Amniotic epithelial cell (primary cell): ENCODE data around the gene MTFR1L.

Experiments used
- DNase-seq: peaks from one replicate; pipeline ENCODE4 v3.0.0-alpha.2; 2010; ENCODE audit warnings: low read depth

MTFR1L gene

DNA sequence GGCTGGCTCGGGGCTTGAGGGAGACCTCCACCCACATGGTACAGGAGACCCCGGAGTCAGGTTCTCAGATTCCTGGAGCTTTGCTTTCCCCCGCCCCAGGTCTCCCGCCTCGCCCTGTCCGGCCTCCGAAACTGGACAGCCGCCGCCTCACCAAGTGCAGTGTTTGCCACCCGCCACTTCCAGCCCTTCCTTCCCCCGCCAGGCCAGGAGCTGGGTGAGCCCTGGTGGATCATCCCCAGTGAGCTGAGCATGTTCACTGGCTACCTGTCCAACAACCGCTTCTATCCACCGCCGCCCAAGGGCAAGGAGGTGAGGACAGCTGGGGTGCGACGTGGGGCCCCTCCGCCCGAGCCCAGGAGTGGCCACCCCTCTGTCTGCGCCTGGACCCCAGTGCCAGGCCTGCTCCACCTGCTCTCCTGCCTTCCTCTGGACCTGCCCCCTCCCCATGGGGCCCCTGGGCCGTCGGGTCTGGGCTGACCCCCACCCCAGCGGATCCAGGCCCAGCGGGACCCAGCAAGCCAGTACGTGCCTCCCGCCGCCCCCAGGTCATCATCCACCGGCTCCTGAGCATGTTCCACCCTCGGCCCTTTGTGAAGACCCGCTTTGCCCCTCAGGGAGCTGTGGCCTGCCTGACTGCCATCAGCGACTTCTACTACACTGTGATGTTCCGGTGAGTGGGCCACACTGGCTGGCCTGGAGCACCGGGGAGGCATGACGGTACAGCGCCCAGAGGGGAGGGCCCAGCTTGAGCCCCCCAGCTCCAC, 11.1 kb upstream of the MTFR1L start:
- DNase-seq = no peak

DNA sequence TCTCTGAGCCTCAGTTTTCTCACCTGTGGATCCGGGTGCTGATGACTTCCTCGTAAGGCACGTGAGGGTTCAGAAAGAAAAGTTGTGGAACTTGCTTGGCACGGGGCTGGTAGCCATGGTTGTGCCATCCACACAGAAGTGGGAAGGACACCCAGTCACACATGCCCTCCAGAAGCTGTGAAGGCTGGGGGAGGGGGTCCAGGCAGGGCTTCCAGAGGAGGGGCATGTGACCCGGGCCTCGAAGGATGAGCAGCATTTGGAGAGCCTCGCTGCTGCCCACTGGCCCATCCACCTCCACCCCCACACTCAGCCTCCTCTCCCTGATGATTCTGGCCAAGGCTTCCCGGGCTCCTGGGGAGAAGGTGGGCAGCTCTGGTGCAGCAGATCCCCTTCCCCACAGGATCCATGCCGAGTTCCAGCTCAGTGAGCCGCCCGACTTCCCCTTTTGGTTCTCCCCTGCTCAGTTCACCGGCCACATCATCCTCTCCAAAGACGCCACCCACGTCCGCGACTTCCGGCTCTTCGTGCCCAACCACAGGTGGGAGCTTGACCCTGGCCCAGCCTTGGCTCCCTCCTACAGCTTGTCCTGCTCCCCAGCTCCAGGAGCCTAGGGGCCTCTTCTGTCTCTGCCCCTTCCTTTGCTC, 10.3 kb upstream of the MTFR1L start:
- no peak for DNase-seq

DNA sequence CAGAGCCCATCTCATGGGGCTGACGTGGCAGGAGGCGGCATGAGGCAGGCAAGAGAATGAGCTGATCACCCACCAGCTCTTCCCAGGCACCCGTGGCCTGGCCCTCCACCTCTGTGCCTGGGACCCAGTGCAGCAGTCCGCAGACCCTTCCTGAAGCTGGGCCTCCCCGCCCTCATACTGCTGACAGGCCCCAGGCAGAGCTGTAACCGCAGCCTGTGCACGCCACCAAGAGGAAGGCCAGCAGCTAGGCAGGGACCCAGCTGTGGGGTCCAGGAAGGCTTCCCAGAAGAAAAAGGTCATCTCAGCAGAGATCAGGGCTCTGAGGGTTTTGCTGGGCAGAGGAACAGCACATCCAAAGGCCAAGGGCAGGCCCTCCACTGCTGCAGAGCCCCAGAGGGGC, 9.8 kb upstream of the MTFR1L start:
- no peak for DNase-seq

DNA sequence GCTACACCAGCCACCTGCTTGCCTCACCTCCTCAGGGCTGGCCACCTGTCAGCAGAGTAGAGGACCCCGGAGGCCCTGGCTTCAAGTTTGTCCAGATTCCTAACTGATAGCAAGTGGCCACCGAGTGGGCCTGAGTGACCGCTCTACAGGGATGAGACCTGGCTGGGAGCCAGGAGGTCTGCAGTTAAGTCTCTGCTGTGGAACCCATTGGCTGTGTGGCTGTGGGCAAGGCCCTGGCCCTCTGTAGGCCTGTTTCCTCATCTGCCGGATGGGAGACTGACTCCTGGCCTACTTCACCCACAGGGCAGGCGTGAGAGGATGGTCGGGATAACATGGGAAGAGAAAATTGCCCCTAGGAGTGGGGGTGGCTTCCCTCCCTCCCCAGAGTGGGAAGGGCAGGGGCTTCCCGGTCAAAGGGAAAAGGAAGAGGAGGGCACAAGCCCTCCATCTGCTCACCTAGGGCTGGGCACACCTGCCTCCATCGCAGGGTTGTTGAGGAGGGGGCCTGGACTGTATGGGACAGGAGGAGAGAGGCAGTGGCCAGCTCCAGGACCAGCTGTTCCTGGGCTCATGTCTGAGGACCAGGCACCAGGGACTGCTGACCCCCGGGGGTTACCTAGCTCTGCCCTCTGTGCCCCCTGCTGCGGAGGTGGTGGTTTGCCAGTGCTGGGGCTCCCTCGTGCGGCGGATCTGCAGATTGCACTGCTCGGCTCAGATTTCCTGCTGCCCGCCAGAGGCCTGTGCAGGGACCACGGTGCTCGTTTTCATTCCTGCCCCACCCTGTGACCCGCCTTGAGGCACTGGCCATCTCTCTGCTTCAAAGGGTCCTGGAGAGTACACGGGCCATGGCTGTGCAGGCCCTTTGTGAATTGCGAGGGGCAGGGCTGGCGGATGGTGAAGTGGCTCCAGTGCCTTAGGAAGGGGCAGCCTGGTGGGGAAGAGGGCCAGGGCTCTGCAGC, 9.1 kb upstream of the MTFR1L start:
- no peak for DNase-seq

DNA sequence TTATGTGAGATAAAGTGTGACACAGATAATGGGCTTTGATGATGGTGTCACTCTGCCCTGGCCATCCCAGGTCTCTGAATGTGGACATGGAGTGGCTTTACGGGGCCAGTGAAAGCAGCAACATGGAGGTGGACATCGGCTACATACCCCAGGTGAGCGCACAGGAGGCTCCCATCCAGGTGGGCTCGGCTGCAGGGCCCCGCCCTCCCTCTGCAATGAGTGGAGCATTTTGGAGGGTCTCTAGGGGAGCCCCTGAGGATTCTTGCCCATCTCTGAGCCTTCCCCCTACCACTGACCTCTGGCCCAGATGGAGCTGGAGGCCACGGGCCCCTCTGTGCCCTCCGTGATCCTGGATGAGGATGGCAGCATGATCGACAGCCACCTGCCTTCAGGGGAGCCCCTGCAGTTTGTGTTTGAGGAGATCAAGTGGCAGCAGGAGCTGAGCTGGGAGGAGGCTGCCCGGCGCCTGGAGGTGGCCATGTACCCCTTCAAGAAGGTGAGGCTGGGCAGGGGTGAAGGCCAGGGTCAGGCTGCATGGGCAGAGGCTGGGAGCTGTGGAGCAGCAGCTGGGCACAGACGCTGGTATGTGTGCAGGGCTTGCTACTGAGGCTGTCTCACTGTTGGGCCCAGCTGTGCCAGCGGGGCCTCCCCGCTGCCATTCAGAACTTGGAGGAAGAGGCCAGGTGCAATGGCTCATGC, 8.2 kb upstream of the MTFR1L start:
- DNase-seq = no peak

DNA sequence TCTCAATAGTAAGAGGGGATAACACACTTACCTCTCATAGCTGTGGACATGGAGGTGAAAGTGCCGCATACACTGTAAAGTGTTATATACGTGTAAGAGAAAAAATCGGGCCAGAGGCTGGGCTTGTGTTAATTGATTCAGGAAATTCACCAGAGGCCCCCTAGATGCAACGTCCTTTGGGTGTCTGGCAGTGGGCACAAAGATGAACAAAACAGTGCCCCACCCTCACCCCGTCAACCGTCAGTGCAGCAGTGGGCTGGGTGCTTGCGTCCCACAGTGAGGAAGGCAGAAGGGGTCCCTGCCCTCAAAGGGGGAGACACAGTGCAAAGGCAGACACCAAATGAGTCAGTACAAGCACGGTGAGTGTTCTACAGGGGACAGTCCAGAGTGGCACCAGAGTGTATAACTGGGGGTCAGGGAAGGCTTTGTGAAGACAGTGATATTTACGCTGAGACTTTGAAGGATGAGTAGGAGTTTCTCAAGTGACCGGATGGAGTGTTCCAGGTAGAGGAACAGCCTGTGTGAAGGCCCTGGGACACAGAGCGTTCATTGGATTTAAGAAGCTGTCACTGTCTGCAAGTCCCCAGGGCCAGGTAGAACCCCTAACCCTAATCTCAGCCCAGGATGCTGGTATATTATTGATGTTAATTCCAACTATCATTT, 6.6 kb upstream of the MTFR1L start:
- no peak for DNase-seq

DNA sequence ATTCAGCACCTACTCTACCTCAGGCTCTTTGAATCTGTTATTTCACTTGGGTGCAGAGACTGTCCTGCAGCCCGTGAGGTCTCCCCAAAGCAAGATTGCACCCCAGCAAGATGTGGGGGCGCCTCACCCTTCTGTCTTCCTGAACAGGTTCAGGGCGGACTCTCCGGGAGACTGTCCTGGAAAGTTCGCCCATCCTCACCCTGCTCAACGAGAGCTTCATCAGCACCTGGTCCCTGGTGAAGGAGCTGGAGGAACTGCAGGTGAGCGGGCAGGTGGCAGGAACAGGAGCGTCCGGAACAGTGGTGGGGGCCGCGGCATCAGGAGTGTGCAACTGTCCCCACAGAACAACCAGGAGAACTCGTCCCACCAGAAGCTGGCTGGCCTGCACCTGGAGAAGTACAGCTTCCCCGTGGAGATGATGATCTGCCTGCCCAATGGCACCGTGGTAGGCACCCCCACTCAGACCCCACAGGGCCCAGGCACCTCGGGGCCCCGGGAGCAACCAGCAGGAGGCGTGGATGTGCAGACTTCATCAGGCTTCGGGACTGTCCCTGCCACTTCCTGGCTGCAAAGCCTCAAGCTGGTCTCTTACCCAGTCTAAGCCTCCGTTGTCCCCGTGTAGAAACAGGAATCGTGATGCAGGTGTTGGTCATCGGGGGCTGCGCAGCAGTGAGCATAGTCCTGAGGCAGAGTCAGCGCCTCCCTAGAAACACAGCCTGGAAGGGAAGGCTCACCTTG, 5.9 kb upstream of the MTFR1L start:
- no peak for DNase-seq

DNA sequence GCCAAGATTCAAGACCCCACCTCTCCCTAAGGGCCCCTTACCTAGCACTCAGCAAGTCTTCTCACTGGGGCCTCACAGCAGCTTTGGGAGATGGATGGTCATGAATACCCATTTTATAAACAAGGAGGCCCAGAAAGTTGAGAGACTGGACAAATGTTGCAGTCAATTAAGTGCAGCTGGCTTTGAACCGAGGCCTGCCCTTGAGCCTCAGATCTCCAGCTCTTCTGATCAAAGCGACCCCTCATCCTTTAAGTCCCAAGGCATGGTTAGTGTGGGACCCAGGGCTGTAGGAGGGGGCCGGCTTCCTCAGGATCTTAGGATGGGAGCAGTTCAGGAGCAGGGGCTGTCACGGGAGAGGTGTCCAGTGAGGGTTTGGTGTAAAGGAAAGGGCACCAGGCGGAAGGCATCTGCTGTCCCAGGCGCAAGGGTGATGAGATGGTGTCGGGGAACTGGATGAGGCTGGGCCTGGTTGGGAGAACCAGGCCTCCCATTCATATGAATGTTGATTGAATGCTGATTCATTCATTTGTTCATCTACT, 5.1 kb upstream of the MTFR1L start:
- no peak for DNase-seq

DNA sequence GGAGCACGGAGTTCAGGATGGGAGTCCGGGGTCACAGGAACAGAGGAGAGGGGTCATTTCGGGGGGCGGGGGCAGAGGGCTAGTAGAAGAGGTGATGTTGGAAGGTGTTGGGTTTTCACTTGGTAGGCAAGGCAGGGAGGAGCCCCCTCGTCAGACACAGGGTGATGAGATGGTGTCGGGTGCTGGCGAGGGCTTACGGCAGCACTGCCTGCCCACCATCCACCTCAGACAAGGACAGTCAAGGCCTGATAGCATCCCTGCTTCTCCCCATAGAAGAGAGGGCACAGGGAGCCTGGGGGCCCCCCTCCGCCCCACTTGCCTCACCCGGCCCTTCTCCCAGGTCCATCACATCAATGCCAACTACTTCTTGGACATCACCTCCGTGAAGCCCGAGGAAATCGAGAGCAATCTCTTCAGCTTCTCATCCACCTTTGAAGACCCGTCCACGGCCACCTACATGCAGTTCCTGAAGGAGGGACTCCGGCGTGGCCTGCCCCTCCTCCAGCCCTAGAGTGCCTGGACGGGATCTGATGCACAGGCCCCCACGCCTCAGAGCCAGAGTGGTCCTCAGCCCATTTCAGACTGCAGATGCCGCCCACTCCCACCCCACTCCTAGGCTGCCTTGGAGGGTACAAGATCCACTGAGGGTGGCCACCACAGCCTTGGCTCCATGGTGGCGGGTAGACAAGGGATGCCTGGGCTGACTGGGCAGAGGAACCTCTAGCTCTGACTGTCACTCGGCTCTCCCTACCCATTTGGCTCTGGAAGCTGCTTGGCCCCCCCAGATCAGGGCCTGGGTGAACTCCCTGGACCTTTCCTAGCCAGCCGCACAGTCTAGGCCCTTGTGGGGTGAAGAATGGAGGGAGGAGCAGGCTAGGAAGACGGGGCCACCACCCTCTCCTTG, 4.3 kb upstream of the MTFR1L start:
- no peak for DNase-seq

DNA sequence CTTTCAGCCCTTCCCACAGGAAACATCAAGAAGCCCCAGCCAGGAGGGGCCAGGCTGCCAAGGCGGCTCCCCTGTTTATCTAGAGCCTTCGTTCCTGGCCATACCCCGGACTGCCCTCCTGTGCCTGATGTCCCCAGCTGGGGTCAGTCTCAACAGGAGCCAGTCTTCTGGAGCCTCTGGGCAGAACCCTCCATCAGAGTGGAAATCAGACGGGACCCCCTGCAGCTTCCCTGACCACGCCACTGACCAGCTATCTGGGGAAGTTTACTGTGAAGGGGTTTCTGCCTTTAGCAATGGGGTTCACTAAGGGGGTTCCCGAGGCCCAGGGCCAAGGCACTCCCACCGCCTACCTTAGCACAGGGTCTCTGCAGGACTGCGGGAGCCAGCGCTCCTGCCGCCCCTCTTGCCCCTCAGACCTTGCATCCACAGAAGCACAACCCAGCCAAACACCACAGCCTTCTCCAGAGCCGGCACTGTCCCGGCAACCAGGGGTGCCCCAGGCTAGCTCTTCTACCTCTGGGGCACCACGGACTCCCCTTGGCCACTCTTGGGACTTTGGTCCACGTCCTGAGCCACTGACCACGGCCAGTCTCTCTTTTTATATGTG, 3.5 kb upstream of the MTFR1L start:
- DNase-seq = no peak

DNA sequence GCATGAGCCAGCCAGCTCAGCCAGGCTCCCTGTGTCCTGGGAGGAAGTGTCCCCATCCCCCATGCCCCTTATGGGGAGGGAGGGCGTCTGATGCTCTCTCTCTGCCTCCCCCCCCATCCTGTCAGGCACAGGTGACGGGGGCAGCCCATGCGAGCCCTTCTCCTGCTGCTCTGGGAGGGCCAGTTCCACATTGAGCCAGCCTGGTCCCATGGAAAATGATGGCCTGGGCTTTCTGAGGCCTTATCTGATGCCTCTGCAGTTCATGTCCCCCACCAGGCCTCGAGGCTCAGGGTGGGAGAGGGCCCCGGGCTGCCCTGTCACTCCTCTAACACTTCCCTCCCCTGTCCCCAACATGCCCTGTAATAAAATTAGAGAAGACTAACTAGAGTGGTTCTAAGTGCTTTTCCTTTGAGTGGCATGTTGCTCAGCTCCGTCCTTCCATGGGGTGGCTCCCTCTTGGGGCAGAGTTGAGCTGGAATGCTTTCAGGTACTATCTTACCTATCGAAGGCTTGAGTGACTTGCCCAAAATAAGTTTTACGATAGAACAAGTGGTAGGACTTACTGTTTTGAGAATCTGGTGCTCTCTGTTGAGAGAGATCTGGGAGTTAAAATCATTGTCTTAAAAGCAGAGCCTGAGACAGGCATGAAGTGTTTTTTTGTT, 1.8 kb upstream of the MTFR1L start:
- no peak for DNase-seq

DNA sequence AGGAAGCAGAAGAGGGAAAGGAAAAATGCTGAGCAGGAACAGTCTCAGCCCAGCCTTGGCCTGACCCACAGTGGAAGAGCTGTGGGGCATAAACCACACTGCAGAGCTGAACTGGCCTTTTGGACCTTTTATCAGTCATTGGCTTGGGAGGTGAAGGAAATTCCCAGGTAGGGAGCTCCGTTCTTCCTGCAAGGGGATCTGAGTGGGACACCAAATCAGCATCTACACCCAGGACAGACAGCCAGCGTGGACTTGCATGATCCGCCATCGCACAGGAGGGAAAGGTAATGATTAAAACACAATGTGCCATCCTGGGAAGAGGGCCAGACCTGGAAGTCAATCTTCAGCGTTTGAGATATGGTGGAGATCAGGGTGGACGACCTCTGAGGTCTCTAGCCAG, 1.2 kb upstream of the MTFR1L start:
- DNase-seq = no peak

DNA sequence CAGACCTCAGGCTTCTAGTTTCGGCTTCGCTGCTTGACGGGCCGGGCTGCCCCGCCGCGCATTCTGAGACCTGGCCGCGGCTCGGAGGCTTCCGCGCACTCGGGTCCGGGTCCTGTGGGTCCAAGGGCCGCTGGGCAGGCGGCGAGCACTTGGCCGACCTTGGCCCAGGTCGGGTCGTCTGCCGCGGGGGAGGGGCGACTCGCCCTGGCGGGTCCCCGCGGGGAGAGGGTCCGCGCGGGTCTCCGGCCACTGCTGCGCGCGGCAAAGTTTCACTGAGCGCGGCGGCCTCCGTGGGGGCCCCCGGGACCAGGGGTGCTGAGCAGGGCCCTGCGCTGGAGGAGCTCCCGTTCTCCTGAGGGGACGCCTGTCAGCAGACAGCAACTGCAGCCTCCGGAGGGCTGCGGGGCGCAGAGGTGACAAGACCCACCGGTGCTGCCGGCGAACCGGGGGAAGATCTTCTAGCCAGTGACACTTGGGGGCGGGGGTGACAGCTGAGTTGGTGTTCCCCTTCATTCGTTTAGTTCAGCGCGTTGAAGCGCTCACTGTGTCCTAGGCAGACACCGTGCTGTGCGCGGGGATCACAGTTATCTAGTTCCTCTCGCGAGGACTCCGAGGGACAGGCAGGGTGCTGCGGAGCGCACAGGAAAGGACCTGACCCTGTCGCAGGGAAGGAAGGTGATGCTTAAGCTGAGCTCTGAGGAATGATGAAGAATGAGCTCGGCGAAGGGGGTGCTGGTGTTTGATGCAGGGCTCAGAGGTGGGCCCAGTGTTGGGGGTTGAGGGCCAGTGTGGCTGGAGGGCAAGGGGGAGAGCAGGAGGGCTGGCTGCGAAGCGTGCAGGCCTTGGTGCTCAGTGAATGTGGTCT, 725 bp downstream of the MTFR1L start:
- peak; percentile 42 for DNase-seq

DNA sequence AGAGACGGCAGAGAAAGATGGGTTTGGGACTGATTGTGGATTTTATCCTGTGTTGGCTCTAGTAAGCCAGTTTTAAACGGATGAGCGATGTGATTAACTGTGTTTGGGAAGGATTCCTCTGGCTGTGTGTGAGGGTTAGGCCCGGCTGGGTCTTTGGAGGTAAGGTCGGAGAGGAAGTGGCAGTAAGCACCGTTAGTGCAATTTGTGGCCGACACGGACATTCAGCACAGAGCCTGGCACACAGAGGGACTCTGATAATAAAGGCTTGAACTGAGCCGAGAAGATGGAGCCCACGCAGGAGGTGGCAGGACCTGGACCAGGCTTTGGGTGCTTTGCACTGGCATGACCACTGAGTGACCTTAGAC, 1.3 kb downstream of the MTFR1L start:
- DNase-seq = no peak

DNA sequence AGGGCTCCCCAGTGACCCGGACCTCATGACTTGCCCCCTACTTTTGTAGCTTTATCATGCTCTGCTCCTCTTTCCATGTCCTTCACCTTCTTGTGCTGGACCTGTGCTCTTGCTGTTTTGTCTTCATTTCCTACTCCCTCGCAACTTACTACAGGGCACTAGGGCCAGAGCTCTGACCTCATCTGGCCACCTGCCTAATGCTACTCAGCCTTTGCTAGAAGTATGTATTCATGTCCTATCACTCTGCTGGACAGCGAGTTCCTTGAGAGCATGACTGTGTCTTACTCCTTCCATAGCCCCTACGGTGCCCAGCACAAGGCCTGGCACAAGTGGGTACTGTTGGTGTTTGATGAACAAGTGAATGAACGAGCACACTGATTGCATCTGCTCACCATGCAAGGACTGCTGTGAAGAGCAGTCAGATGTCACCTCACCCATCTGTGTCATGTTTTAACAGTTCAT, 1.9 kb downstream of the MTFR1L start:
- peak; percentile 53 for DNase-seq

DNA sequence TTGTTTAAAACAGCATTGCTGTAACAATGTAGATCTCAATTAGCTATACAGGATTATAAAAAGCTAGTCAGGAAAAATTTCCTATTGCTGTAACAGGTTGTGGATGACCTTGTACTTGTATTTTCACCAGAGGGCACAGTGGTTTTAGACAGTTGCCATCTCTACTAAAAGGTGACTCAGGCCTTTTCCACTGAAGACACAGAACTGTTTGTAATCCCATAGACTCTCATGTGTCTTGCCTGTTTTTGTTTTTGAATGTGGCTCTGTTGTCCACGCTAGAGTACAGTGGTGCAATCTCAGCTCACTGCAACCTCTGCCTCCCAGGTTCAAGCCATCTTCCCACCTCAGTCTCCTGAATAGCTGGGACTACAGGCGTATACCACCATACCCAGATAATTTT, 5.9 kb downstream of the MTFR1L start:
- DNase-seq = peak; percentile 40

DNA sequence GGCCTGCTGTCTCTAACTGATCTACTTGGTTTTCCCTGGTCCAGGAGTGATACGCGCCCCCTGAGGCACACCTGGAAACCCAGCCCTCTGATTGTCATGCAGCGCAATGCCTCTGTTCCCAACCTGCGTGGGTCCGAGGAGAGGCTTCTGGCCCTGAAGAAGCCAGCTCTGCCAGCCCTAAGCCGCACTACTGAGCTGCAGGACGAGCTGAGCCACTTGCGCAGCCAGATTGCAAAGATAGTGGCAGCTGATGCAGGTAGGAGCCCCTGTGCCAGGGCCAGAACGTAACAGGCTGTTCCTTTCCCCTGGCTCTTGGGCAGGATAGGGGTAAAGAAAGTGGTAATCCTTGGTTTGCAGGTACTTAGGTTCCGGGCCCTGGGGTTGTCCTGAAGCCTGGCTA, 6.8 kb downstream of the MTFR1L start:
- DNase-seq = no peak

DNA sequence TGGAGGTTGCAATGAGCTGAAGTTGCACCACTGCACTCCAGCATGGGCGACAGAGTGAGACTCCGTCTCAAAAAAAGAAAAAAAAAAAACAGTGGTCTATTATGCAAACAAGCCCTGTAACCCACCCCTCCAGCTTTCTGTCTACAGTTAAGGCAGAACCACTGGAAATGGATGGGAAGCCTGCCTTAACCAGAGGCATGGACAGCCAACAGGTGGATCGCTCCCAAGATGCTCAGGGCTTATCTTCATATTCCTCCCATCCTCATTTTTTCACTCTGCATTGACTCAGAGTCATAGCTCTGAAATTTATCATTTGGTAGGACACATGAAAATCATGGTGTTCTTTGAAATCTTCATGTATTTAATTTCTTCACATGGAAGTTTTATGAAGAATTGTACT, 8.7 kb downstream of the MTFR1L start:
- no peak for DNase-seq
